K562 (cell line): ENCODE measurements around the gene AHCYL1. TPM values are rescaled to one million over a fixed set of nuclear protein-coding genes. Genes with fewer than 3 reads are reported as not detected.

Experiments
- ADNP ChIP-seq: fragments of 200-800 bp; sonication (Bioruptor generic); IDR thresholded peaks from 2 replicates; pipeline ENCODE4 v1.6.1; 2016; ENCODE audit warnings: missing genetic modification characterization, missing compliant biosample characterization
- CHD4 ChIP-seq: fragments of 200-600 bp; sonication (generic); IDR thresholded peaks from 3 replicates; pipeline ENCODE4 v1.6.1; 2012; ENCODE audit warnings: low read depth, mild to moderate bottlenecking, mixed read lengths, low read length, inconsistent platforms; ENCODE audit not compliant: insufficient read depth, insufficient replicate concordance, poor library complexity, severe bottlenecking
- CTBP1 ChIP-seq: fragments of 450-650 bp; IDR thresholded peaks from 2 replicates; pipeline ENCODE4 v1.6.1; 2016; ENCODE audit warnings: borderline replicate concordance
- E2F5 ChIP-seq: sonication (generic); formaldehyde crosslinking; IDR thresholded peaks from 2 replicates; pipeline ENCODE4 v1.8.0; 2022; ENCODE audit warnings: mild to moderate bottlenecking, missing genetic modification reagents
- IRF9 ChIP-seq: fragments of 450-650 bp; IDR thresholded peaks from 2 replicates; pipeline ENCODE4 v1.6.1; 2016; ENCODE audit warnings: missing biosample characterization, missing genetic modification characterization
- NBN ChIP-seq: fragments of 450-650 bp; IDR thresholded peaks from 2 replicates; pipeline ENCODE4 v1.6.1; 2016; ENCODE audit warnings: low read depth, mild to moderate bottlenecking
- NCOA4 ChIP-seq: fragments of 450-650 bp; IDR thresholded peaks from 2 replicates; pipeline ENCODE4 v1.6.1; 2018; ENCODE audit warnings: mild to moderate bottlenecking; ENCODE audit not compliant: partially characterized antibody
- NFIX ChIP-seq: fragments of 250-450 bp; sonication (Bioruptor Pico); IDR thresholded peaks from 2 replicates; pipeline ENCODE4 v1.4.0; 2020; ENCODE audit warnings: low read depth, mild to moderate bottlenecking, moderate library complexity
- SRSF7 ChIP-seq: fragments of 200-400 bp; formaldehyde crosslinking; optimal IDR thresholded peaks from 2 replicates; pipeline ENCODE3; 2017; ENCODE audit warnings: mild to moderate bottlenecking, low read depth, low read length
- SRSF9 ChIP-seq: fragments of 200-400 bp; formaldehyde crosslinking; IDR thresholded peaks from 2 replicates; pipeline ENCODE4 v1.6.1; 2017; ENCODE audit warnings: low read depth, low read length, borderline replicate concordance
- TBP ChIP-seq: optimal IDR thresholded peaks from 2 replicates; pipeline ENCODE3; 2011; ENCODE audit warnings: low read depth, low read length, improper control_type of control experiment
- ZBTB7A ChIP-seq: IDR thresholded peaks from 2 replicates; pipeline ENCODE4 v1.6.1; 2011; ENCODE audit warnings: low read depth, mild to moderate bottlenecking, low read length, moderate library complexity, borderline replicate concordance; ENCODE audit not compliant: control insufficient read depth
- ZNF140 ChIP-seq: fragments of 250-450 bp; sonication (Bioruptor Pico); IDR thresholded peaks from 2 replicates; pipeline ENCODE4 v1.8.0; 2021; ENCODE audit warnings: moderate library complexity, mild to moderate bottlenecking, inconsistent platforms
- ZNF174 ChIP-seq: fragments of 250-450 bp; sonication (Bioruptor Pico); IDR thresholded peaks from 2 replicates; pipeline ENCODE4 v1.4.0; 2020; ENCODE audit warnings: mild to moderate bottlenecking
- ZNF592 ChIP-seq: fragments of 450-650 bp; IDR thresholded peaks from 2 replicates; pipeline ENCODE4 v1.6.1; 2017; ENCODE audit warnings: antibody characterized with exemption, mild to moderate bottlenecking
- polyA plus RNA-seq, 8 experiments: library from polyadenylated mRNA; depleted of rRNA in 4 of 8; stranded (reverse) in 5 of 8; unstranded in 3 of 8; fragments of >200 nt; fragmentation: Nextera tagmentation in 2 of 8; fragmentation: Illumina TruSeq in 1 of 8; extraction: Ambion mirVana in 2 of 8; extraction: Trizol in 1 of 8; gene quantifications; 2 replicates each; pipeline versions ENCODE4 v1.2.1 to v1.2.3, GENCODE V29; 2011 to 2014; ENCODE audit warnings: inconsistent platforms in 1 of 8, missing spikeins in 1 of 8
- total RNA-seq, 7 experiments: library from RNA; depleted of rRNA in 6 of 7; stranded (reverse); fragments of >200 nt in 6 of 7; fragmentation: Illumina TruSeq in 2 of 7; extraction: Trizol in 2 of 7; gene quantifications; 2 replicates each; pipeline versions ENCODE4 v1.2.1 to v1.2.3, GENCODE V29; 2011 to 2021; ENCODE audit warnings: low replicate concordance in 1 of 7
- TF ChIP-seq, protein P1 (sequence below): fragments of 250-450 bp; sonication (Bioruptor Pico); IDR thresholded peaks from 2 replicates; pipeline ENCODE4 v1.4.0; 2020

AHCYL1 gene
- total and polyA plus RNA-seq, 9 of the 15 experiments (the other 6 are each of a cell fraction or from before 2014, with no cell fraction given): 27.3 to 118 (median 44.5) TPM

- TF ChIP-seq, protein P1, sequence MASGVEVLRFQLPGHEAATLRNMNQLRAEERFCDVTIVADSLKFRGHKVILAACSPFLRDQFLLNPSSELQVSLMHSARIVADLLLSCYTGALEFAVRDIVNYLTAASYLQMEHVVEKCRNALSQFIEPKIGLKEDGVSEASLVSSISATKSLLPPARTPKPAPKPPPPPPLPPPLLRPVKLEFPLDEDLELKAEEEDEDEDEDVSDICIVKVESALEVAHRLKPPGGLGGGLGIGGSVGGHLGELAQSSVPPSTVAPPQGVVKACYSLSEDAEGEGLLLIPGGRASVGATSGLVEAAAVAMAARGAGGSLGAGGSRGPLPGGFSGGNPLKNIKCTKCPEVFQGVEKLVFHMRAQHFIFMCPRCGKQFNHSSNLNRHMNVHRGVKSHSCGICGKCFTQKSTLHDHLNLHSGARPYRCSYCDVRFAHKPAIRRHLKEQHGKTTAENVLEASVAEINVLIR (CRISPR knock-in tag): no peak
- TF ChIP-seq NCOA4 (no peak), ZNF174 (CRISPR knock-in tag) (no peak), NFIX (CRISPR knock-in tag) (no peak), ZBTB7A (no peak), ADNP (tag) (no peak), ZNF592 (no peak), CHD4 (no peak), CTBP1 (no peak), SRSF7 (no peak), NBN (no peak), SRSF9 (no peak), IRF9 (0 out of 2 replicates have a peak, but pooled peaks have one; percentile 16), E2F5 (CRISPR knock-in tag) (no peak), ZNF140 (CRISPR knock-in tag) (no peak), TBP (no peak)
Observed at GRCh38 chr1:109990302-109990653, 5.7 kb downstream of the AHCYL1 start (continued).
